Caco-2 (cell line): Measurements from ENCODE around the gene METTL3. TPM values are rescaled to one million over a fixed set of nuclear protein-coding genes. Genes with fewer than 3 reads are reported as not detected.

Experiments
- BruUV-seq: library from RNA; stranded (reverse); fragments of 400-500 nt; replicated peaks from 2 replicates; lab custom pipeline; 2021; lab: Mats Ljungman, UMichigan
- CTCF ChIA-PET: fragments of 300-600 bp; sonication (Branson Sonifier 250); formaldehyde crosslinking; loops from one replicate; lab custom pipeline; 2022; ENCODE audit warnings: antibody characterized with exemption; lab: Charles Lee
- POLR2A ChIA-PET: fragments of 300-600 bp; sonication (Branson Sonifier 250); formaldehyde crosslinking; loops from one replicate; lab custom pipeline; 2022; ENCODE audit warnings: antibody characterized with exemption; lab: Charles Lee
- DNase-seq, 2 experiments: peaks; one replicate each; pipeline versions ENCODE4 v3.0.0 to v3.0.0-alpha.2; 2020 to 2022
- H3K27me3 ChIP-seq: replicated peaks from 2 replicates; pipeline ENCODE4 v1.6.0; 2011; ENCODE audit warnings: low read length; ENCODE audit not compliant: control insufficient read depth, insufficient read depth
- H3K36me3 ChIP-seq: 2 replicates; pipeline ENCODE4 v1.5.1; 2011; ENCODE audit warnings: low read length; ENCODE audit not compliant: control insufficient read depth, insufficient read depth
- H3K4me1 ChIP-seq: fragments of 250-450 bp; sonication (Bioruptor Pico); 2 replicates; pipeline ENCODE4 v1.5.1; 2020; ENCODE audit warnings: mild to moderate bottlenecking
- H3K4me3 ChIP-seq: 2 replicates; pipeline ENCODE4 v1.5.1; 2011; ENCODE audit warnings: low read depth, mild to moderate bottlenecking, control low read depth, low read length
- H3K9me3 ChIP-seq: fragments of 250-450 bp; sonication (Bioruptor Pico); 2 replicates; pipeline ENCODE4 v1.5.1; 2020; ENCODE audit warnings: mild to moderate bottlenecking, moderate library complexity
- H3K27ac Mint-ChIP-seq: one replicate; pipeline ENCODE4 v1.8.0; 2022; ENCODE audit warnings: mixed read lengths; ENCODE audit not compliant: unreplicated experiment
- H3K27me3 Mint-ChIP-seq: one replicate; pipeline ENCODE4 v1.8.0; 2022; ENCODE audit warnings: mixed read lengths; ENCODE audit not compliant: insufficient read depth, unreplicated experiment
- H3K36me3 Mint-ChIP-seq: one replicate; pipeline ENCODE4 v1.8.0; 2022; ENCODE audit warnings: mild to moderate bottlenecking, mixed read lengths; ENCODE audit not compliant: insufficient read depth, unreplicated experiment
- H3K4me1 Mint-ChIP-seq: one replicate; pipeline ENCODE4 v1.8.0; 2022; ENCODE audit warnings: low read depth, mixed read lengths; ENCODE audit not compliant: unreplicated experiment
- H3K4me3 Mint-ChIP-seq: one replicate; pipeline ENCODE4 v1.8.0; 2022; ENCODE audit warnings: mild to moderate bottlenecking, moderate library complexity, mixed read lengths; ENCODE audit not compliant: unreplicated experiment
- H3K9me3 Mint-ChIP-seq: one replicate; pipeline ENCODE4 v1.8.0; 2022; ENCODE audit warnings: mixed read lengths; ENCODE audit not compliant: unreplicated experiment
- intact Hi-C: fragments of 100-400 bp; cut with micrococcal nuclease; formaldehyde crosslinking; loops from one replicate; pipeline ENCODE4 v1.10.0; 2022; ENCODE audit not compliant: unreplicated experiment
- total RNA-seq: library from RNA; stranded (reverse); gene quantifications from 2 replicates; pipeline ENCODE4 v1.2.3, GENCODE V29; 2022
- TF ChIP-seq, protein P1 (sequence below), 2 experiments: fragments of 200-600 bp in 1 of 2; IDR thresholded peaks; 1 replicate in 1 of 2; 2 replicates in 1 of 2; pipeline versions ENCODE4 v1.5.1 to v1.8.0; 2011 to 2022; ENCODE audit warnings: antibody characterized with exemption in 1 of 2, control low read depth in 1 of 2, inconsistent platforms in 1 of 2, low read depth in 1 of 2, low read length in 1 of 2, mild to moderate bottlenecking in 1 of 2, moderate library complexity in 1 of 2; ENCODE audit not compliant: insufficient read depth in 1 of 2, severe bottlenecking in 1 of 2, unreplicated experiment in 1 of 2

The METTL3 gene
- total RNA-seq, 1 experiment from 2014 or later = 40.1 TPM

DNA sequence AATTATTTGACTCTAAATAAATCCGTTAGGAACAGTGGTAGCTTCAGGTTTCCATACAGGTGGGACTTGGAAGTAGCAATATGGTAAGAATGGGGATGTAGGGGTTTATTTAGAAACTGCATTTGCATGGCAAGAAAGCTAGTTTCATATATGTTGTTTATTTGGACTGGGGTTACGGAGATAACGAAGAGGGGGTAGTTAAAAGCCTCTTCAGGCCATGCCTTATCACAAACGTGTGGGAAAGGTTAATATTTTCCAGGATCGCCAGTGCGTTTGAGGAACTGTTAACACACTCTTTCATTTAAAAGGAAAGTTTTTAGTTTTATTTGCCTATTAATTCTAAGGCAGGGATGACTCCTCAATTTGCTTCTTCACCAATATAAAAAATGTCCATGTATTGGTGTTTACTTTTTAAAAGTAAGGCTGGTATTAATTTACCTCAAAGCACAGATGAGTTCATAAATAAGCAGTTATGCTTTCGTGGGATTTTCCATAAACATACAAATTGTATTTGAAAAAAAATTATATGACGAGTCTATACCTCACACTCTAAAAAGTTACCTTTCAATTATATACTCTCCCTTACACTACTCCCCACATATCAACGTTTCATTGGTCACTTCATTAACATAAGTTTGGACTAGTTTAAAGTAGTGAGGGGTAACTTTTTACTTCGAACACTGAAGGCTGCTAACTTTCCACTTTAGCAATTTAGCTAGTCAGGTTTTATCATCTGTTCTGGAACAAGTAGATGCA lies 35.2 kb downstream of the METTL3 start:
- intact Hi-C loops = loop anchor here (5.0 kb wide), 1 partner anchor 94 kb away; the partner anchor contains the start of gene SUPT16H
- Mint-ChIP-seq H3K36me3 (peaks cover 32% of the 10 kb centered on the region), H3K27me3 (no peaks in the 10 kb centered on the region), H3K4me1 (no peaks in the 10 kb centered on the region), H3K9me3 (no peaks in the 10 kb centered on the region), H3K27ac (peak overlapping the region; percentile 97), H3K4me3 (peak overlapping the region; percentile 97)
- H3K4me3 ChIP-seq = peak overlapping the region; percentile 83
- ChIA-PET CTCF (interaction anchor here (0.7 to 2.6 kb wide), 6 partner anchors 20 to 92 kb away, joined by 3 to 16 read pairs (median 6); partner anchors contain the start of genes CHD8, METTL3 and SUPT16H), POLR2A (interaction anchor here (1.0 to 1.5 kb wide), 4 partner anchors 9 to 92 kb away, joined by 4 to 17 read pairs (median 6); partner anchors contain the start of genes CHD8, SALL2 and SUPT16H)
- H3K9me3 ChIP-seq = no peaks in the 10 kb centered on the region
- no peaks in the 10 kb centered on the region for H3K36me3 ChIP-seq
- DNase-seq = no peak
- peaks cover 3% of the 10 kb centered on the region; the same call in 1 of the 2 replicates for H3K4me1 ChIP-seq
- H3K27me3 ChIP-seq = no peaks in the 10 kb centered on the region
- TF ChIP-seq, protein P1, sequence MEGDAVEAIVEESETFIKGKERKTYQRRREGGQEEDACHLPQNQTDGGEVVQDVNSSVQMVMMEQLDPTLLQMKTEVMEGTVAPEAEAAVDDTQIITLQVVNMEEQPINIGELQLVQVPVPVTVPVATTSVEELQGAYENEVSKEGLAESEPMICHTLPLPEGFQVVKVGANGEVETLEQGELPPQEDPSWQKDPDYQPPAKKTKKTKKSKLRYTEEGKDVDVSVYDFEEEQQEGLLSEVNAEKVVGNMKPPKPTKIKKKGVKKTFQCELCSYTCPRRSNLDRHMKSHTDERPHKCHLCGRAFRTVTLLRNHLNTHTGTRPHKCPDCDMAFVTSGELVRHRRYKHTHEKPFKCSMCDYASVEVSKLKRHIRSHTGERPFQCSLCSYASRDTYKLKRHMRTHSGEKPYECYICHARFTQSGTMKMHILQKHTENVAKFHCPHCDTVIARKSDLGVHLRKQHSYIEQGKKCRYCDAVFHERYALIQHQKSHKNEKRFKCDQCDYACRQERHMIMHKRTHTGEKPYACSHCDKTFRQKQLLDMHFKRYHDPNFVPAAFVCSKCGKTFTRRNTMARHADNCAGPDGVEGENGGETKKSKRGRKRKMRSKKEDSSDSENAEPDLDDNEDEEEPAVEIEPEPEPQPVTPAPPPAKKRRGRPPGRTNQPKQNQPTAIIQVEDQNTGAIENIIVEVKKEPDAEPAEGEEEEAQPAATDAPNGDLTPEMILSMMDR (IDR thresholded peaks at IDR 0.05; ENCODE audit: insufficient read depth in 1 of 2, low read depth in 1 of 2, low read length in 1 of 2, severe bottlenecking in 1 of 2, unreplicated experiment in 1 of 2) = no peak
- BruUV-seq = TSS peak; percentile 77

DNA sequence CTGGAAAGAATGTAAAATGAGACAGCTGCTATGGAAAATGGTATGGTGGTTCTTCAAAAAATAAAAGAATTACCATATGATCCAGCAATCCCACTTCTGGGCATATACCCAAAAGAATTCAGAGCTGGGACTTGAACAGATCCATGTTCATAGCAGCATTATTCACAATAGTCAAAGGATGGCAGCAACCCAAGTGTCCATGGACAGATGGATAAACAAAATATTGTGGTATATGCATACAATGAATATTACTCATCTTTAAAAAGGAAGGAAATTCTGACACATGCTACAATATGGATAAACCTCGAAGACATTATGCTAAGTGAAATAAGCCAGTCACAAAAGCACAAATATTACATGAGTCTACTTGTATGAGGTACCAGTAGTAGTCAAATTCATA lies 43.5 kb downstream of the METTL3 start:
- Mint-ChIP-seq H3K4me3 (no peak overlapping the region), H3K36me3 (peaks cover 52% of the 10 kb centered on the region), H3K4me1 (no peaks in the 10 kb centered on the region), H3K27me3 (no peaks in the 10 kb centered on the region), H3K27ac (no peak overlapping the region), H3K9me3 (no peaks in the 10 kb centered on the region)
- BruUV-seq = no TSS peak
- CTCF ChIA-PET = no interaction called here
- Histone ChIP-seq H3K27me3 (no peaks in the 10 kb centered on the region), H3K4me1 (no peaks in the 10 kb centered on the region), H3K36me3 (no peaks in the 10 kb centered on the region; the same call in 1 of the 2 replicates), H3K9me3 (no peaks in the 10 kb centered on the region), H3K4me3 (no peak overlapping the region)
- TF ChIP-seq, protein P1 (IDR thresholded peaks at IDR 0.05; ENCODE audit: insufficient read depth in 1 of 2, low read depth in 1 of 2, low read length in 1 of 2, severe bottlenecking in 1 of 2, unreplicated experiment in 1 of 2) = no peak
- intact Hi-C loops = no loop called here
- POLR2A ChIA-PET = interaction anchor here (1.0 kb wide), 2 partner anchors 9 to 29 kb away, joined by 5 to 7 read pairs; partner anchors contain the start of genes RAB2B and TOX4
- DNase-seq = no peak

DNA sequence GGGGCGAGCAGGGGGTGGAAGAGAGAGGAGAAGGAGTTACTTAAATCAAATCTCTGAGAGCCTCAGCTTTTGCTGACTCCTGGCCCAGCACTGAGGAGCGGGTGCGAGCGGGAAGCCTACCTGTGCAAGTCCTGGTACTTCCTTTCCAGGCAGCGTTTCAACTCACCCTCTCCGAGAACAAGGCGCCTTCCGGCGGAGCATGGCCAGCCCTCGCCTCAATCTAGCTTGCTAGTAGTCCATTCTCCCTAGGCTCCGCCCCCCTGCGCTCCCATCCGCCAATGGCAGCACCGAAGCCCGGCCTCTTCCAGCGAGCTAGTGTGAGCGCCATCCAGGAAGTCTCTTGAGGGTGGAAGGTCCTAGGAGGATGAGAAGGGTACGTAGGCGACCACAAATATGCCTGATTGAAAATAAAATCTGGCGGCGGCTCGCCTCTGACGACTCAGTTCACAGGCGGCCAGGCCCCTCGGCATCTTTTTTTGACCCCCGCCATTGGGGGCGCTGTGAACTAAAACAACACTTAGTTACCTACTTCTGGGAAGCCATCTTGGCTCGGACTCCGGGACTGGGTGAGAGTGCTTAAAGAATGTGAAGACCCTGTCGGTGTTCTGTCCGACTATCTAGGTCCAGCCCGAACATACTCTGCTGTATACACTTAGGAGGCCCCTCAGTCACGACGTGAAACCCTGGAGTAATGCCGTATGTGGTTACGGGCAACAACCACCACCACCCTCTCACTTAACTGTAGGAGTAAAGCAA lies 55.0 kb downstream of the METTL3 start, which contains the start of gene CHD8:
TSS of gene CHD8 (minus strand) at position 212 of the 756 bp plus-strand sequence. CDS start 24,480 bp downstream, outside the sequence.
- ChIA-PET POLR2A (interaction anchor here (0.6 to 3.0 kb wide), 14 partner anchors 10 to 1382 kb away, joined by 3 to 35 read pairs (median 4); partner anchors contain the start of genes APEX1, METTL3, OSGEP and RAB2B), CTCF (interaction anchor here (0.5 to 2.3 kb wide), 15 partner anchors 14 to 390 kb away, joined by 3 to 17 read pairs (median 4); partner anchors contain the start of genes METTL3, RAB2B, SALL2 and SUPT16H)
- Histone ChIP-seq H3K9me3 (no peaks in the 10 kb centered on the region), H3K27me3 (no peaks in the 10 kb centered on the region), H3K36me3 (no peaks in the 10 kb centered on the region; the same call in 1 of the 2 replicates), H3K4me3 (peak within 1 kb of the TSS; percentile 75), H3K4me1 (peaks cover 3% of the 10 kb centered on the region; the same call in 1 of the 2 replicates)
- TF ChIP-seq, protein P1 (IDR thresholded peaks at IDR 0.05; ENCODE audit: insufficient read depth in 1 of 2, low read depth in 1 of 2, low read length in 1 of 2, severe bottlenecking in 1 of 2, unreplicated experiment in 1 of 2) = peak; percentile 60 to 76
- BruUV-seq = no TSS peak
- DNase-seq = peak; percentile 99 to 100
- Mint-ChIP-seq H3K36me3 (peaks cover 28% of the 10 kb centered on the region), H3K9me3 (no peaks in the 10 kb centered on the region), H3K27ac (peak within 1 kb of the TSS; percentile 97), H3K4me1 (peaks cover 10% of the 10 kb centered on the region), H3K4me3 (peak within 1 kb of the TSS; percentile 95), H3K27me3 (no peaks in the 10 kb centered on the region)
- intact Hi-C loops = loop anchor here (1.0 kb wide), 6 partner anchors 19 to 101 kb away; partner anchors contain the start of genes METTL3, SUPT16H and TOX4
